NK-92 treated with Interleukin-12 subunit alpha and Interleukin-12 subunit beta, amount 100 ng/mL, for 24 hours (cell line): ENCODE results near the gene CASP8AP2.
"Not testable (repeated sequence)": the region's sequence is repeated elsewhere in the genome, so short reads cannot be mapped to it uniquely, and the experiment has no call there.

Source experiments
- DNase-seq: peaks from one replicate; lab custom pipeline; 2025; lab: John Stamatoyannopoulos, UW

The CASP8AP2 gene

GRCh38 chr6:89888871-89889270, 59.2 kb downstream of the CASP8AP2 start:
- DNase-seq: no peak

DNA sequence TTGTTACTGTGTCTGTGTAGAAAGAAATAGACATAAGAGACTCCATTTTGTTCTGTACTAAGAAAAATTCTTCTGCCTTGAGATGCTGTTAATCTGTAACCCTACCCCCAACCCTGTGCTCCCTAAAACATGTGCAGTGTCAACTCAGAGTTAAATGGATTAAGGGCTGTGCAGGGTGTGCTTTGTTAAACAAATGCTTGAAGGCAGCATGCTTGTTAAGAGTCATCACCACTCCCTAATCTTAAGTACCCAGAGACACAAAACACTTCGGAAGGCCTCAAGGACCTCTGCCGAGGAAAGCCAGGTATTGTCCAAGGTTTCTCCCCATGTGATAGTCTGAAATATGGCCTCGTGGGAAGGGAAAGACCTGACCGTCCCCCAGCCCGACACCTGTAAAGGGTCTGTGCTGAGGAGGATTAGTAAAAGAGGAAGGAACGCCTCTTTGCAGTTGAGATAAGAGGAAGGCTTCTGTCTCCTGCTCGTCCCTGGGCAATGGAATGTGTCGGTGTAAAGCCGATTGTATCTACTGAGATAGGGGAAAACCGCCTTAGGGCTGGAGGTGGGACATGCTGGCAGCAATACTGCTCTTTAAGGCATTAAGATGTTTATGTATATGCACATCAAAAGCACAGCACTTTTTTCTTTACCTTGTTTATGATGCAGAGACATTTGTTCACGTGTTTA, 61.3 kb downstream of the CASP8AP2 start:
- DNase-seq: not testable (repeated sequence)

- DNase-seq: not testable (repeated sequence)
These were observed 62.9 kb downstream of the CASP8AP2 start for GRCh38 chr6:89892577-89892976.

- DNase-seq: no peak
These were observed 64.5 kb downstream of the CASP8AP2 start, which contains the start of gene GJA10 for GRCh38 chr6:89894169-89894568. Gene GJA10, plus strand, starts transcription at chr6:89894469. Its CDS starts 0 bp downstream, at chr6:89894469.

- no peak for DNase-seq
These were observed 65.7 kb downstream of the CASP8AP2 start for GRCh38 chr6:89895276-89895874.

DNA sequence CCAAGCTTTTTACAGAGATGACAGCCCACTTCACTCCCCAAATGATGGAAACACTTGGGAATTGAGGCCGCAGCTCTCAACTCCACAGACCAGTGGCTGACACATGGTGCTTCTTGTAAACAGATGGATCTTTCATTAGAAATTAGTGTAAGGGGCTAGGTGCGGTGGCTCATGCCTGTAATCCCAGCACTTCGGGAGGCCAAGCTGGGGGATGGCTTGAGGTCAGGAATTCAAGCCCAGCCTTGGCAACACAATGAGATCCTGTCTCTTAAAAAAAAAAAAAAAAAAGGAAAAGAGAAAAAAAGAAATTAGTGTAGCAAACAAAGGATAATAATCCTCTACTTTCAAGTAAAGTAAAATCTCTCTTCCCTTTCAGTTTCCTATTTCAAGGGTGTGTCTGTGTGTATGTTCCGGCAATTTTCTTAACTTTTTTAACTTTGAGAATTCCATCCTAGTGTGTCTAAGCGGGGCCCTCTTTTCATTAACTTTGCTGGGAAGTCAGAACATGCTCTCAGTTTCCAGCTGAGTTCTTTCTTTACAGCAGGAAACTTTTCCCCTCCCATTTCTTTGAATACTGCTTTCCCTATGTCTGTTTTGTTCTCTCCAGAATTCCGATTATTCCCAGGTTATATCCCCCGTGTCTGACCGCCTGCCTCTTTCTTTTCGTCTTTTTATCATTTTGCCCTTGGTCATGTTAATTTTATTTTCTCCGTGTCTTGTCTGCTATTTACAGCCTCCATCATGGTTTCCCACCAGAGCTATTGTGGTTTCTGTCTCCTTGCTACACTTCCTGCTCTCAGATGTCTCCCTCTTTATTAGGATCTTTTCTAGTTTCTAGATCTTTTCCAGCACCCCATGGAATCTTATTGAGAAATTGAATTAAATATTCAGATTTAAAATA, 80.6 kb downstream of the CASP8AP2 start:
- not testable (repeated sequence) for DNase-seq

DNA sequence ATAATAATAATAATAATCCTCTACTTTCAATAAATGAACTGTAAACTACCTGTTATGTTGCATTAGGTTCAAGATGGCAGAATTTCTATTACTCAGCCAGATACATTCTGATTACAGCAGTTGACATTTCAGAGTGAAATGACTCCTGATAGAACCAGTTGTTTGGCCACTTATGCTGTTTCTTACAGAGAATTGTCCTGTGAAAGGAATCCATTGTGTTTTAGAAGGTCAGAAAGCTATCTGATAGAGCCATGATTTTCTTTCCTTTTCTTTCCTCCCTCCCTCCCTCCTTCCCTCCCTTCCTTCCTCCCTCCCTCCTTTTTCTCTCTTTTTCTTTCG, 81.2 kb downstream of the CASP8AP2 start:
- DNase-seq: no peak

DNA sequence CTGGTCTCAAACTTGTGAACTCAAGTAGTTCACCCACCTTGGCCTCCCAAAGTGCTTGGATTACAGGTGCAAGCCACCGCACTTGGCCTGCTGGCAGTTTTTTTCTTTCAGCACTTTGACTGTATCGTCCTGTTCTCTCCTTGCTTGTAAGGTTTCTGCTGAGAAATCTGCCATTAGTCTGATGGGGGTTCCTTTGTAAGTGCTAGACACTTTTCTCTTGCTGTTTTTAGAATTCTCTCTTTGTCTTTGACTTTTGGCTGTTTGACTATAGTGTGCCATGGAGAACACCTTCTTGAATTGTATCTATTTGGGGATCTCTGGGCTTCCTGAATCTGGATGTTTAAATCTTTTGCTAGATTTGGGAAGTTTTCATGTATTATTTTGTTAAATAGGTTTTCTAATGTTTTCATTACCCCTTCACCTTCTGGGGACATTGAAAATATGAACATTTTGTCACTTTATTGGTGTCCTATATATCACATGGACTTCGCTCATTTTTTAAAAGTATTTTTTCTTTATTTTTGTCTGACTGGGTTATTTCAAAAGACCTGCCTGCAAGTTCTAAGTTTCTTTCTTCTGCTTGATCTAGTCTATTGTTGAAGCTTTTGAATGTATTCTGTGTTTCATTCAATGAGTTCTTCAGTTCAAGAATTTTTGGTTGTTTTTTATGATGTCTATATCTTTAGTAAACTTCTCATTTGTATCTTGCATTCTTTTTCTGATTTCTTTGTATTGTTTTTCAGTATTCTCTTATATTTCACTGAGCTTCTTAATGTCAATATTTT, 86.6 kb downstream of the CASP8AP2 start:
- DNase-seq: no peak

DNA sequence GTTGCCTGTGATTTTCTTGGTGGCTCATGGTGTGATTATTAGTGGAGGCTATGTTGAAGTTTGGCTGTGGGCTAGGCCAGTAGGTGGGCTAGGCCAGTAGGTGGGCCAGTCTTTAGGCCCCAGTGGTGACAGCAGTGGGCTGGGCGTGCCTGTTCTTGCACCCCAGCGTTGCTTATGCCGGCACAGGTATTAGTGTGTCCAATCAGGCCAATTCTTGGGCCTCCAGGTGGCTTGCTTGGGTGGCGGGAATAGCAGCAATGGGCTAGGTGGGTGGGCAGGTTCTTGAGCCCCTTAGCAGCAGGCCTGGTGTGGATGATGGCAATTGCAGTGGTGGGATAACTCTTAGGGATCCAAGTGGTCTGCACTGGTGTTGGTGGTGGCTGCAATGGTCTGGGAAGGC, 87.5 kb downstream of the CASP8AP2 start:
- DNase-seq: no peak

DNA sequence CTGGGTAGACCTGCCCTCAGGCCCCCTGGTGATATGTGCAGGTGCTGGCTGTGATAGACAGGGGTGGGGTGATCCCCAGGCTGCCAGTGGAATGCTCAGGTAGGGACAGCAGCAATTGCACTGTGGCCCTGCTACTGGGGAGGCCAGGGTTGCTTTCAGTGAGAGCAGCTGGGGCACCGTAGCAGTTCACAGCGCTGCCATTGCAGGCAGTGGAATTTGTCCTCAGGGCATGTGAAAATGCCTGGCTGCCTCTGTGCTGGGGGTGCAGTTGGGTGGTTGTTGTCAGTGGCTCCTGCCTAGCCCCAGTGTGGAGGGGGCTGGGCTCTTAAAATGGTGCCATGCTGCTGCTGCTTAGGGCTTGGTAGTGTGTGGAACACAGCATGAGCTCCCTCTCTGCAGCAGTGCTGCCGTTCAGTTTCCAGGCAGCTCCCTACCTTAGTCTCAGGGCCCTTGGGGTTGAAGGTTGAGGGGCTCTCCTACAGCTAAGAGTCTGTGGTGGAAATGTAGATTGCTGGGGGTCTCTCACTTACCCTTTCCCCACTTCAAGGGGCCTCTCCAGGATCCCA, 88.2 kb downstream of the CASP8AP2 start:
- no peak for DNase-seq
